H9 (cell line): ENCODE data around the gene NEGR1. TPM values are rescaled to one million over a fixed set of nuclear protein-coding genes. Genes with fewer than 3 reads are reported as not detected.

Source experiments
- DNase-seq: peaks from one replicate; pipeline ENCODE4 v3.0.0-alpha.2; 2017
- H2AFZ ChIP-seq: one replicate; pipeline ENCODE4 v1.6.1; 2013; ENCODE audit warnings: mild to moderate bottlenecking, low read length, control low read depth, moderate library complexity
- H2AK5ac ChIP-seq: 2 replicates; pipeline ENCODE4 v1.6.1; 2013; ENCODE audit warnings: low read length, control low read depth, mixed read lengths; ENCODE audit not compliant: insufficient read length
- H2BK120ac ChIP-seq: one replicate; pipeline ENCODE4 v1.6.1; 2013; ENCODE audit warnings: low read depth, mild to moderate bottlenecking, low read length, control low read depth, inconsistent platforms; ENCODE audit not compliant: poor library complexity, severe bottlenecking
- H2BK12ac ChIP-seq: 2 replicates; pipeline ENCODE4 v1.6.1; 2013; ENCODE audit warnings: low read length, control low read depth, mixed read lengths, low read depth; ENCODE audit not compliant: insufficient read length
- H2BK15ac ChIP-seq: 2 replicates; pipeline ENCODE4 v1.6.1; 2013; ENCODE audit warnings: low read depth, low read length, control low read depth
- H2BK20ac ChIP-seq: one replicate; pipeline ENCODE4 v1.6.1; 2013; ENCODE audit warnings: low read depth, mild to moderate bottlenecking, low read length, control low read depth, inconsistent platforms; ENCODE audit not compliant: poor library complexity, severe bottlenecking
- H2BK5ac ChIP-seq: 2 replicates; pipeline ENCODE4 v1.6.1; 2013; ENCODE audit warnings: low read length, control low read depth, mixed read lengths; ENCODE audit not compliant: insufficient read length
- H3K14ac ChIP-seq: 2 replicates; pipeline ENCODE4 v1.6.1; 2013; ENCODE audit warnings: low read length, control low read depth; ENCODE audit not compliant: insufficient read depth
- H3K18ac ChIP-seq: 2 replicates; pipeline ENCODE4 v1.6.1; 2013; ENCODE audit warnings: low read depth, mild to moderate bottlenecking, mixed read lengths, low read length, control low read depth; ENCODE audit not compliant: insufficient read length
- H3K23ac ChIP-seq: 2 replicates; pipeline ENCODE4 v1.6.1; 2013; ENCODE audit warnings: low read length, control low read depth, mixed read lengths, low read depth; ENCODE audit not compliant: insufficient read length
- H3K23me2 ChIP-seq: 2 replicates; pipeline ENCODE4 v1.6.1; 2013; ENCODE audit warnings: low read depth, mild to moderate bottlenecking, mixed read lengths, low read length, control low read depth; ENCODE audit not compliant: insufficient read length, poor library complexity, severe bottlenecking
- H3K27ac ChIP-seq: 2 replicates; pipeline ENCODE4 v1.5.1; 2013; ENCODE audit warnings: low read length, control low read depth, mixed read lengths, low read depth; ENCODE audit not compliant: insufficient read length
- H3K27me3 ChIP-seq: 2 replicates; pipeline ENCODE4 v1.6.1; 2013; ENCODE audit warnings: low read length, control low read depth, inconsistent platforms; ENCODE audit not compliant: insufficient read depth
- H3K4ac ChIP-seq: 2 replicates; pipeline ENCODE4 v1.6.1; 2013; ENCODE audit warnings: low read depth, mild to moderate bottlenecking, control low read depth, inconsistent platforms, low read length, moderate library complexity
- H3K4me1 ChIP-seq: 2 replicates; pipeline ENCODE4 v1.6.1; 2013; ENCODE audit warnings: low read length, control low read depth, inconsistent platforms; ENCODE audit not compliant: insufficient read depth
- H3K4me2 ChIP-seq: 2 replicates; pipeline ENCODE4 v1.6.1; 2013; ENCODE audit warnings: low read length, control low read depth, mixed read lengths; ENCODE audit not compliant: insufficient read length, insufficient read depth
- H3K56ac ChIP-seq: 2 replicates; pipeline ENCODE4 v1.6.1; 2013; ENCODE audit warnings: low read depth, mild to moderate bottlenecking, mixed read lengths, low read length, control low read depth; ENCODE audit not compliant: insufficient read length
- H3K79me1 ChIP-seq: 2 replicates; pipeline ENCODE4 v1.6.1; 2013; ENCODE audit warnings: low read depth, mild to moderate bottlenecking, moderate library complexity, low read length, control low read depth, inconsistent platforms; ENCODE audit not compliant: insufficient read depth, poor library complexity, severe bottlenecking
- H3K79me2 ChIP-seq: 2 replicates; pipeline ENCODE4 v1.6.1; 2013; ENCODE audit warnings: low read length, control low read depth, inconsistent platforms; ENCODE audit not compliant: insufficient read depth
- H3K9ac ChIP-seq: 2 replicates; pipeline ENCODE4 v1.6.1; 2013; ENCODE audit warnings: low read length, control low read depth, mixed read lengths; ENCODE audit not compliant: insufficient read length; ENCODE audit errors: extremely low read depth
- H3K9me3 ChIP-seq: one replicate; pipeline ENCODE4 v1.6.1; 2013; ENCODE audit warnings: low read depth, low read length, inconsistent platforms; ENCODE audit not compliant: control insufficient read depth
- H3T11ph ChIP-seq: one replicate; pipeline ENCODE4 v1.6.1; 2013; ENCODE audit warnings: mild to moderate bottlenecking, low read length, control low read depth, inconsistent platforms
- H4K20me1 ChIP-seq: one replicate; pipeline ENCODE4 v1.6.1; 2013; ENCODE audit not compliant: control insufficient read depth, insufficient read length, insufficient read depth
- H4K5ac ChIP-seq: 2 replicates; pipeline ENCODE4 v1.6.1; 2013; ENCODE audit warnings: low read depth, mild to moderate bottlenecking, mixed read lengths, low read length, control low read depth; ENCODE audit not compliant: insufficient read length
- H4K8ac ChIP-seq: replicated peaks from 2 replicates; pipeline ENCODE4 v1.6.1; 2013; ENCODE audit warnings: low read length, control low read depth, mixed read lengths, low read depth; ENCODE audit not compliant: insufficient read length
- H4K91ac ChIP-seq: 2 replicates; pipeline ENCODE4 v1.6.1; 2013; ENCODE audit warnings: low read depth, mild to moderate bottlenecking, moderate library complexity, mixed read lengths, low read length, control low read depth; ENCODE audit not compliant: insufficient read length
- H3K27ac Mint-ChIP-seq, 3 experiments: 2 replicates in 2 of 3; 3 replicates in 1 of 3; pipeline ENCODE4 v1.8.0; 2020 to 2021; ENCODE audit warnings: mixed read lengths in 3 of 3, mild to moderate bottlenecking in 1 of 3, moderate library complexity in 1 of 3
- H3K27me3 Mint-ChIP-seq: 2 replicates; pipeline ENCODE4 v1.8.0; 2021; ENCODE audit warnings: low read depth, mild to moderate bottlenecking, moderate library complexity, mixed read lengths
- H3K36me3 Mint-ChIP-seq, 3 experiments: 2 replicates in 2 of 3; 3 replicates in 1 of 3; pipeline ENCODE4 v1.8.0; 2020 to 2021; ENCODE audit warnings: low read depth in 3 of 3, mixed read lengths in 3 of 3; ENCODE audit not compliant: insufficient read depth in 1 of 3
- H3K4me1 Mint-ChIP-seq, 2 experiments: 2 replicates each; pipeline ENCODE4 v1.8.0; 2020; ENCODE audit warnings: mixed read lengths in 2 of 2
- H3K4me3 Mint-ChIP-seq, 2 experiments: 2 replicates in 1 of 2; 3 replicates in 1 of 2; pipeline ENCODE4 v1.8.0; 2020 to 2021; ENCODE audit warnings: mild to moderate bottlenecking in 2 of 2, mixed read lengths in 2 of 2, moderate library complexity in 1 of 2
- H3K9me3 Mint-ChIP-seq, 2 experiments: 2 replicates in 1 of 2; 3 replicates in 1 of 2; pipeline ENCODE4 v1.8.0; 2020; ENCODE audit warnings: mild to moderate bottlenecking in 2 of 2, mixed read lengths in 2 of 2, moderate library complexity in 1 of 2
- CTCF ChIP-seq: fragments of 200-600 bp; sonication (generic); conservative IDR thresholded peaks from 3 replicates; pipeline ENCODE4 v1.8.0; 2021; ENCODE audit warnings: antibody characterized with exemption, mild to moderate bottlenecking
- total RNA-seq: library from RNA; stranded (reverse); gene quantifications from 2 replicates; pipeline ENCODE4 v1.2.1, GENCODE V29; 2021

Gene NEGR1
- total RNA-seq, 1 experiment from 2014 or later = 0.13 TPM

GRCh38 chr1:71869326-71869725 is 413.0 kb downstream of the NEGR1 start:
- no peaks in the 10 kb centered on the region for H3K79me2 ChIP-seq
- no peaks in the 10 kb centered on the region for H3K36me3 Mint-ChIP-seq

More at GRCh38 chr1:71869326-71869725, 413.0 kb downstream of the NEGR1 start:
- H3K23me2 ChIP-seq = no peaks in the 10 kb centered on the region
- TF ChIP-seq CTCF = no peak
- no peak overlapping the region for H3K18ac ChIP-seq
- H2BK20ac ChIP-seq = no peak overlapping the region
- no peak overlapping the region for H4K91ac ChIP-seq
- H2AK5ac ChIP-seq = no peak overlapping the region
- no peak overlapping the region for H3K4me3 Mint-ChIP-seq
- no peak overlapping the region for H3K27ac ChIP-seq
- H2BK120ac ChIP-seq = no peak overlapping the region
- no peaks in the 10 kb centered on the region for H3K4me1 Mint-ChIP-seq
- H3K9ac ChIP-seq = no peak overlapping the region
- H4K5ac ChIP-seq = no peak overlapping the region
- H3K4me1 ChIP-seq = no peaks in the 10 kb centered on the region
- H2BK5ac ChIP-seq = no peak overlapping the region
- no peak for DNase-seq
- H3K27ac Mint-ChIP-seq = no peak overlapping the region
- H3K4ac ChIP-seq = no peak overlapping the region
- H3K27me3 ChIP-seq = no peaks in the 10 kb centered on the region
- H3T11ph ChIP-seq = no peak overlapping the region
- no peaks in the 10 kb centered on the region; a peak in 1 of 5 replicates for H3K9me3 Mint-ChIP-seq
- no peaks in the 10 kb centered on the region for H3K79me1 ChIP-seq
- no peak overlapping the region for H3K14ac ChIP-seq
- H2BK12ac ChIP-seq = no peak overlapping the region
- H2BK15ac ChIP-seq = no peak overlapping the region
- H4K8ac ChIP-seq = no peak overlapping the region
- no peaks in the 10 kb centered on the region for H3K27me3 Mint-ChIP-seq
- H3K4me2 ChIP-seq = no peak overlapping the region
- no peak overlapping the region for H3K56ac ChIP-seq
- H3K9me3 ChIP-seq = no peaks in the 10 kb centered on the region
- H2AFZ ChIP-seq = no peak overlapping the region
- no peak overlapping the region for H3K23ac ChIP-seq
- no peaks in the 10 kb centered on the region for H4K20me1 ChIP-seq
